GM18858 (cell line): Measurements from ENCODE around the gene PTPRK.
"Not testable (repeated sequence)": the region's sequence is repeated elsewhere in the genome, so short reads cannot be mapped to it uniquely, and the experiment has no call there.

Experiments used
- ATAC-seq: cut with Tn5 transposase; IDR thresholded peaks from one replicate; pipeline ENCODE4 v1.9.1; 2021; ENCODE audit not compliant: unreplicated experiment

PTPRK gene

GRCh38 chr6:128047989-128048388 lies 472.4 kb downstream of the PTPRK start:
- no peak for ATAC-seq

GRCh38 chr6:128046033-128046432 lies 474.4 kb downstream of the PTPRK start:
- ATAC-seq, result no peak

- no peak for ATAC-seq
Observed at GRCh38 chr6:128039543-128039942, 480.9 kb downstream of the PTPRK start.

GRCh38 chr6:128036808-128037570 lies 483.4 kb downstream of the PTPRK start:
- ATAC-seq, result no peak

- no peak for ATAC-seq
Observed at GRCh38 chr6:128033156-128033555, 487.2 kb downstream of the PTPRK start.

GRCh38 chr6:128032042-128032441 lies 488.4 kb downstream of the PTPRK start:
- ATAC-seq, result no peak

- ATAC-seq, result peak; percentile 47
Observed at GRCh38 chr6:128029826-128030225, 490.6 kb downstream of the PTPRK start.

GRCh38 chr6:128028183-128028582 lies 492.2 kb downstream of the PTPRK start:
- ATAC-seq, result no peak

- no peak for ATAC-seq
Observed at GRCh38 chr6:128025478-128025877, 494.9 kb downstream of the PTPRK start.

- no peak for ATAC-seq
Observed at GRCh38 chr6:128024969-128025368, 495.4 kb downstream of the PTPRK start.

GRCh38 chr6:128024046-128024445 lies 496.4 kb downstream of the PTPRK start:
- ATAC-seq, result no peak

GRCh38 chr6:128018821-128019220 lies 501.6 kb downstream of the PTPRK start:
- no peak for ATAC-seq

GRCh38 chr6:128017288-128017687 lies 503.1 kb downstream of the PTPRK start:
- no peak for ATAC-seq

- ATAC-seq, result no peak
Observed at GRCh38 chr6:128007658-128008057, 512.7 kb downstream of the PTPRK start.

- no peak for ATAC-seq
Observed at GRCh38 chr6:128005009-128005408, 515.4 kb downstream of the PTPRK start.

- no peak for ATAC-seq
Observed at GRCh38 chr6:128000363-128000762, 520.0 kb downstream of the PTPRK start.

GRCh38 chr6:127998985-127999384 lies 521.4 kb downstream of the PTPRK start:
- ATAC-seq, result no peak

- ATAC-seq, result no peak
Observed at GRCh38 chr6:127997496-127998164, 522.8 kb downstream of the PTPRK start.

GRCh38 chr6:127996925-127997324 lies 523.5 kb downstream of the PTPRK start:
- ATAC-seq, result no peak

- no peak for ATAC-seq
Observed at GRCh38 chr6:127992144-127992543, 528.3 kb downstream of the PTPRK start.

- no peak for ATAC-seq
Observed at GRCh38 chr6:127990074-127990473, 530.3 kb downstream of the PTPRK start.

GRCh38 chr6:127980996-127981395 lies 539.4 kb downstream of the PTPRK start:
- no peak for ATAC-seq

- ATAC-seq, result not testable (repeated sequence)
Observed at GRCh38 chr6:127978185-127978584, 542.2 kb downstream of the PTPRK start.
